CD14-positive monocyte (primary cell): ENCODE measurements around the gene GREB1L. TPM values are rescaled to one million over a fixed set of nuclear protein-coding genes. Genes with fewer than 3 reads are reported as not detected.

ENCODE experiments used
- DNase-seq, 3 donors: peaks; one replicate each; pipeline ENCODE4 v3.0.0-alpha.2; 2011 to 2022
- H2AFZ ChIP-seq: 2 replicates; pipeline ENCODE4 v1.6.0; 2012; ENCODE audit warnings: mild to moderate bottlenecking, low read depth, low read length, inconsistent platforms; ENCODE audit not compliant: insufficient read depth, poor library complexity, severe bottlenecking
- H3K27ac ChIP-seq, 2 donors: 1 replicate in 1 of 2; 2 replicates in 1 of 2; pipeline ENCODE4 v1.5.1; 2012 to 2013; ENCODE audit warnings: low read length in 2 of 2, control low read depth in 1 of 2, inconsistent platforms in 1 of 2, low read depth in 1 of 2, mild to moderate bottlenecking in 1 of 2
- H3K27me3 ChIP-seq, 2 donors: one replicate each; pipeline versions ENCODE4 v1.6.0 to v1.6.1; 2011 to 2013; ENCODE audit warnings: low read length in 2 of 2; ENCODE audit not compliant: control insufficient read depth in 2 of 2, insufficient read depth in 2 of 2
- H3K36me3 ChIP-seq, 2 donors: replicated peaks in 1 of 2; 1 replicate in 1 of 2; 2 replicates in 1 of 2; pipeline versions ENCODE4 v1.5.1 to v1.6.1; 2012 to 2013; ENCODE audit warnings: low read length in 2 of 2, control low read depth in 1 of 2, inconsistent platforms in 1 of 2, mild to moderate bottlenecking in 1 of 2; ENCODE audit not compliant: insufficient read depth in 2 of 2, control insufficient read depth in 1 of 2
- H3K4me1 ChIP-seq, 2 donors: 1 replicate in 1 of 2; 2 replicates in 1 of 2; pipeline versions ENCODE4 v1.5.1 to v1.6.1; 2012 to 2013; ENCODE audit warnings: low read length in 2 of 2, control low read depth in 1 of 2, inconsistent platforms in 1 of 2, mild to moderate bottlenecking in 1 of 2, moderate library complexity in 1 of 2; ENCODE audit not compliant: insufficient read depth in 2 of 2, control insufficient read depth in 1 of 2
- H3K4me2 ChIP-seq: replicated peaks from 2 replicates; pipeline ENCODE3; 2012; ENCODE audit warnings: low read length, moderate library complexity, mild to moderate bottlenecking; ENCODE audit not compliant: poor library complexity, severe bottlenecking; ENCODE audit errors: extremely low read depth
- H3K4me3 ChIP-seq, 3 experiments: fragments of 200-600 bp in 1 of 3; sonication (generic) in 1 of 3; replicated peaks in 1 of 3; 1 replicate in 2 of 3; 2 replicates in 1 of 3; pipeline ENCODE4 v1.5.1; 2011 to 2013; ENCODE audit warnings: low read length in 3 of 3, mild to moderate bottlenecking in 3 of 3, control low read depth in 2 of 3, low read depth in 2 of 3, inconsistent platforms in 1 of 3, moderate library complexity in 1 of 3
- H3K79me2 ChIP-seq: 2 replicates; pipeline ENCODE4 v1.6.0; 2012; ENCODE audit warnings: mild to moderate bottlenecking, control low read depth, inconsistent platforms, low read length, moderate library complexity; ENCODE audit not compliant: insufficient read depth
- H3K9ac ChIP-seq: 2 replicates; pipeline ENCODE4 v1.6.0; 2017; ENCODE audit warnings: low read length, mild to moderate bottlenecking; ENCODE audit not compliant: insufficient read depth, poor library complexity, severe bottlenecking
- H3K9me3 ChIP-seq, 2 donors: replicated peaks in 1 of 2; 1 replicate in 1 of 2; 2 replicates in 1 of 2; pipeline versions ENCODE4 v1.5.1 to v1.6.1; 2012 to 2013; ENCODE audit warnings: low read length in 2 of 2, control low read depth in 1 of 2; ENCODE audit not compliant: control insufficient read depth in 1 of 2, insufficient read depth in 1 of 2
- H4K20me1 ChIP-seq: 2 replicates; pipeline ENCODE4 v1.6.0; 2012; ENCODE audit warnings: mild to moderate bottlenecking, low read length, control low read depth, moderate library complexity; ENCODE audit not compliant: insufficient read depth
- H3K27ac Mint-ChIP-seq, 7 donors: one replicate each; pipeline ENCODE4 v1.8.0; 2020; ENCODE audit warnings: mild to moderate bottlenecking in 7 of 7, mixed read lengths in 7 of 7, moderate library complexity in 6 of 7, inconsistent platforms in 2 of 7
- H3K27me3 Mint-ChIP-seq, 3 donors: one replicate each; pipeline ENCODE4 v1.8.0; 2021 to 2022; ENCODE audit warnings: low read depth in 3 of 3, mild to moderate bottlenecking in 3 of 3, mixed read lengths in 3 of 3, moderate library complexity in 3 of 3, inconsistent platforms in 1 of 3
- H3K36me3 Mint-ChIP-seq, 2 donors: one replicate each; pipeline ENCODE4 v1.8.0; 2020; ENCODE audit warnings: mixed read lengths in 2 of 2, inconsistent platforms in 1 of 2, mild to moderate bottlenecking in 1 of 2
- H3K4me1 Mint-ChIP-seq: one replicate; pipeline ENCODE4 v1.8.0; 2020; ENCODE audit warnings: mild to moderate bottlenecking, mixed read lengths
- H3K4me3 Mint-ChIP-seq, 2 donors: one replicate each; pipeline ENCODE4 v1.8.0; 2020; ENCODE audit warnings: mild to moderate bottlenecking in 2 of 2, mixed read lengths in 2 of 2, moderate library complexity in 1 of 2
- H3K9me3 Mint-ChIP-seq, 7 donors: one replicate each; pipeline ENCODE4 v1.8.0; 2020 to 2022; ENCODE audit warnings: mixed read lengths in 7 of 7, mild to moderate bottlenecking in 6 of 7, moderate library complexity in 6 of 7, inconsistent platforms in 2 of 7
- CTCF ChIP-seq: fragments of 200-600 bp; IDR thresholded peaks from one replicate; pipeline ENCODE4 v1.8.0; 2022; ENCODE audit warnings: antibody characterized with exemption, mild to moderate bottlenecking
- WGBS: methylation state at CpG from one replicate; pipeline ENCODE4 v1.1.5; 2013; ENCODE audit warnings: missing lambda C conversion rate; ENCODE audit not compliant: insufficient coverage; 5-methylcytosine and 5-hydroxymethylcytosine counted together
- intact Hi-C, 2 donors: fragments of 100-400 bp; cut with micrococcal nuclease; formaldehyde crosslinking; loops; one replicate each; pipeline versions ENCODE4 v1.15.0 to v1.15.1; 2023
- polyA plus RNA-seq, 3 donors: library from polyadenylated mRNA; depleted of rRNA in 1 of 3; unstranded in 2 of 3; stranded (reverse) in 1 of 3; fragments of 300-500 nt in 2 of 3; fragments of >200 nt in 1 of 3; fragmentation: Illumina TruSeq in 2 of 3; gene quantifications; 1 replicate in 2 of 3; 2 replicates in 1 of 3; pipeline ENCODE4 v1.2.3, GENCODE V29; 2012 to 2021

GREB1L gene
- polyA plus RNA-seq, 3 donors: 0.02 to 0.03 TPM; not detected in 1

DNA sequence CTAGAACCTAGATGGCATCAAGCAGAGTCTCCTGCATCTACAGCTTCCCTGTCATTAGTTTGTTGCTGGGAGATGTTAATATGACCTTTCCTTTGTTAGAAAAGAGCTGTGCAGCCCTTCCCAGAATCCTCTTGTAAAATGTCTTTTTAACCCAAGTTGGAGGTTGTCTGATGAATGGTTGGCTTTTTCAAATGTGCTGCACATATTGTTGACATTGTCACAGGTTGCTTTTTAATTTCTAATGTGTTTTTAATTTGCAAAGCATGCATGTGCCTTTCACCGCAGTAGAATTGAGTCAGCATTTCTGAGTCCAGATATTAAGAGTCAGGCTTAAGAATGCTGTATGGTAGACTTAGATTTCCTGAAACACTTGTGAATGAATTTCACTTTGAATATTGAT lies 120.8 kb downstream of the GREB1L start:
- H2AFZ ChIP-seq: no peak overlapping the region
- no peak overlapping the region for H3K4me3 Mint-ChIP-seq
- no peaks in the 10 kb centered on the region for H3K36me3 ChIP-seq
- no peaks in the 10 kb centered on the region for H3K9me3 ChIP-seq
- no peak overlapping the region for H3K4me3 ChIP-seq
- H3K27ac ChIP-seq: no peak overlapping the region
- H3K4me2 ChIP-seq: no peak overlapping the region
- H3K4me1 ChIP-seq: no peaks in the 10 kb centered on the region
- peaks cover 0 to 5% (median 0%) of the 10 kb centered on the region in 7 donors for H3K9me3 Mint-ChIP-seq
- H3K27me3 Mint-ChIP-seq: peaks cover 1 to 6% (median 3%) of the 10 kb centered on the region in 3 donors
- no peaks in the 10 kb centered on the region for H4K20me1 ChIP-seq
- H3K4me1 Mint-ChIP-seq: no peaks in the 10 kb centered on the region
- no peak overlapping the region for H3K27ac Mint-ChIP-seq
- H3K9ac ChIP-seq: no peak overlapping the region
- no peaks in the 10 kb centered on the region for H3K27me3 ChIP-seq
- no peaks in the 10 kb centered on the region for H3K79me2 ChIP-seq
- WGBS: 80% methylated on average over 1 of the region's 1 CpG
- intact Hi-C loops: no loop called here
- TF ChIP-seq CTCF: no peak
- no peaks in the 10 kb centered on the region for H3K36me3 Mint-ChIP-seq
- DNase-seq: no peak

DNA sequence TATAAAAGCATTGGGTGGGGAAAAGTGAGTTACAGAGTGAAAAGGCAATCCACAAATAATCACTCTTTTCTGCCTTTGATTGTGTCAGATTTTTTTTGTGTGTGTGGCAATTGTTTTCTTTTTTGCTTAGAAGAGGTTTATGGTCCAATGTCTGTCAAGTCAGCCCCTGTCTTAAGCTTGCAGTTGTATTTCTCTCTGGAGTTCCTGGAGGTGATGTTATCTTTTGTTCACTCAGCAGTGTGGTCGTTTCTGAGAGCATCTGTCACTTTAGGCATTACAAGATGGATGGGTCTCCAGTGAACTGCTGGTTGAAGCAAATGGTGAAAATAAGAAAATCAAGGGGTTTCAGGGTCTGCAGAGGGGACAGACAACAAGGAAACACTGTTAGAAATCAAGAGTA lies 121.3 kb downstream of the GREB1L start:
- Histone ChIP-seq H3K9me3 (no peaks in the 10 kb centered on the region), H3K36me3 (no peaks in the 10 kb centered on the region), H3K9ac (no peak overlapping the region), H3K4me1 (no peaks in the 10 kb centered on the region), H3K4me2 (no peak overlapping the region), H3K27ac (no peak overlapping the region), H3K27me3 (no peaks in the 10 kb centered on the region), H3K79me2 (no peaks in the 10 kb centered on the region), H4K20me1 (no peaks in the 10 kb centered on the region), H2AFZ (no peak overlapping the region), H3K4me3 (no peak overlapping the region)
- 0% methylated on average over 1 of the region's 1 CpG for WGBS
- intact Hi-C loops: no loop called here
- peaks cover 0 to 5% (median 0%) of the 10 kb centered on the region in 7 donors for H3K9me3 Mint-ChIP-seq
- TF ChIP-seq CTCF: no peak
- H3K4me3 Mint-ChIP-seq: no peak overlapping the region
- no peaks in the 10 kb centered on the region for H3K36me3 Mint-ChIP-seq
- DNase-seq: no peak
- H3K27ac Mint-ChIP-seq: no peak overlapping the region
- peaks cover 1 to 6% (median 3%) of the 10 kb centered on the region in 3 donors for H3K27me3 Mint-ChIP-seq
- no peaks in the 10 kb centered on the region for H3K4me1 Mint-ChIP-seq
